ENCODE results near the gene TFEC.

DNA sequence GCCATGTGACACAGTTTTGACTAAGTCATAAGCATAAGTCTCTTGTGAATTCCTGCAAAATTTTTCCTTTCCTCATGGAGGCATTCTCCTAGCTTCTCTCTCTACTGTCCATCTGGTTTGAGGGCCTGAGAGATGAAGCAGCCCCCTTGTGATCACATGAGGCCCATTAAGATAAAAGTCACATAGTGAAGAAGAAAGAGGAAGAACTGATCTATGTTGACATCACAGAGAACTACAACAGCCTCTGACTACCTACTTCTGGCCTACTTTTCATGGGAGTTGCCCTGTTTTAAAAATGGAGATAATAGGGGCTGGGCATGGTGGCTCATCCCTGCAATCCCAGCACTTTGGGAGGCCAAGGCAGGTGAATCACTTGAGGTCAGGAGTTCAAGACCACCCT is 50.4 kb downstream of the TFEC start:
- TF ChIP-seq REST (IDR thresholded peaks at IDR 0.05; ENCODE audit: low read depth): no peak
- no peak for TF ChIP-seq MAX (IDR thresholded peaks at IDR 0.05)
- TF ChIP-seq RAD21 (IDR thresholded peaks at IDR 0.05; ENCODE audit: low read depth): no peak
- TF ChIP-seq EP300 (IDR thresholded peaks at IDR 0.05; ENCODE audit: borderline replicate concordance): no peak
- no peak for TF ChIP-seq TAF1 (IDR thresholded peaks at IDR 0.05; ENCODE audit: low read depth)
- no peak for TF ChIP-seq YY1 (IDR thresholded peaks at IDR 0.05; ENCODE audit: low read depth)
- TF ChIP-seq EGR1 (IDR thresholded peaks at IDR 0.05): no peak
- no peak for TF ChIP-seq FOXM1 (IDR thresholded peaks at IDR 0.05; ENCODE audit: borderline replicate concordance, low read depth)
- no peak for TF ChIP-seq CEBPB (IDR thresholded peaks at IDR 0.05)
- no peak for TF ChIP-seq TEAD4 (IDR thresholded peaks at IDR 0.05)
- TF ChIP-seq, protein P1, sequence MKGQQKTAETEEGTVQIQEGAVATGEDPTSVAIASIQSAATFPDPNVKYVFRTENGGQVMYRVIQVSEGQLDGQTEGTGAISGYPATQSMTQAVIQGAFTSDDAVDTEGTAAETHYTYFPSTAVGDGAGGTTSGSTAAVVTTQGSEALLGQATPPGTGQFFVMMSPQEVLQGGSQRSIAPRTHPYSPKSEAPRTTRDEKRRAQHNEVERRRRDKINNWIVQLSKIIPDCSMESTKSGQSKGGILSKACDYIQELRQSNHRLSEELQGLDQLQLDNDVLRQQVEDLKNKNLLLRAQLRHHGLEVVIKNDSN (IDR thresholded peaks at IDR 0.05): no peak
- no peak for TF ChIP-seq CREB1 (IDR thresholded peaks at IDR 0.05; ENCODE audit: low read depth)
- no peak for TF ChIP-seq ZBTB7A (IDR thresholded peaks at IDR 0.05; ENCODE audit: low read depth)

Measured in Ishikawa (cell line).